ENCODE measurements around the gene STAC3.

DNA sequence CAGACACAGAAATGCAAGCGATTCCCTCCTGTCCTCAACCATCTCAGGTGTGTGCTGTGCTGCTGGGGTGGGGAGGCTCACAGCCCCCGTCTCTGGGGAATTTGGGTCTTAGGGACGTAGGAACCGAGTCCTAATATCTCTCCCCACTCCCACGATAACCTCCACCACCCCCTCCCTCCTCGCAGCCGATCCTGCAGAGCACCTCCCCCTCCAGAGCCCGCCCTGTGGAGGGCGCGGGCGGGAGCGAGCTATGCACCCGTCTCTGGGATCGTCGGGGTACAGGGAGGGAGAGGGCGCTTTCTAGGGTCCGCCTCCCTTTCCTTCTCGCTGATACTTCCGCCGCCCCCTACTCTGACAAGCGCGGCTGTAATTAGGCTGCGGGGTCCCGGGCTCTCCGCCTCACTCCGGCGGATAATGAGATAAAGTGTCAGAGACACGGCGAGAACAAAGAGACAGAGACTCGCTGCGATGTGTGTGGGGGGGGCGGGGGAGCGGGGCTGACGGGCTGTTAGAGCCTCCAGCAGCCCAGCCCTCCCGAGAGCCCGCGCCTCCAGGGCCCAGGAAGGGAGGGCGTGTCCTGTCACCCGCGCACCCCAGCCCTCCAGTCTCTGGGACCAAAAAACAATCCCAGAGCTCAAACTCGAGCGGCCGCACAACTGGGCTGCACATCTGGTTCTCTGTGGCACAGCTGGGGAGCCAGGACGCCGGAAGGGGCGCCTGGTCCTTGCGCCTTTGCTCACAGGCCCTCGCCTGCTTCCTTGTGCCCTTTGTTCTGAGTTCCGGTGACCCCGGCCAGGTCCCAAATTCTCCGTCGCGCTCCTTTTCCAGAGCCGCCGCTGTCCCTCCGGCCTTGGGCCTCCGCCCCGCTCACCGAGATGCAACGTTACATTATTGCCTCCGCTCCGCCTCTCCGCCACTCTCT, 12.8 kb downstream of the STAC3 start:
- TF ChIP-seq POLR2AphosphoS5 (IDR thresholded peaks at IDR 0.05; ENCODE audit: low read length) (no peak), MXI1 (IDR thresholded peaks at IDR 0.05; ENCODE audit: low read depth, low read length) (no peak)

Data from GM12878 (cell line).